HepG2 (cell line): ENCODE data around the gene EGF.

ENCODE experiments used
- CHD2 ChIP-seq: IDR thresholded peaks from 2 replicates; pipeline ENCODE4 v1.6.1; 2011; ENCODE audit warnings: low read depth, low read length, improper control_type of control experiment
- CTCF ChIP-seq: sonication (generic); formaldehyde crosslinking; IDR thresholded peaks from 2 replicates; pipeline ENCODE4 v1.5.0; 2020; ENCODE audit warnings: mild to moderate bottlenecking, missing genetic modification reagents, moderate library complexity
- EZH2 ChIP-seq: conservative IDR thresholded peaks from 2 replicates; pipeline ENCODE4 v1.6.1; 2012; ENCODE audit warnings: mild to moderate bottlenecking, low read depth, low read length, moderate library complexity
- SNAI1 ChIP-seq: sonication (generic); formaldehyde crosslinking; IDR thresholded peaks from 2 replicates; pipeline ENCODE4 v1.5.0; 2020; ENCODE audit warnings: mild to moderate bottlenecking, missing genetic modification reagents, borderline replicate concordance
- ZNF224 ChIP-seq: sonication (generic); formaldehyde crosslinking; IDR thresholded peaks from 2 replicates; pipeline ENCODE4 v1.5.0; 2020; ENCODE audit warnings: mild to moderate bottlenecking, missing genetic modification reagents
- ZNF563 ChIP-seq: sonication (generic); formaldehyde crosslinking; IDR thresholded peaks from 2 replicates; pipeline ENCODE4 v1.8.0; 2022; ENCODE audit warnings: mild to moderate bottlenecking, moderate library complexity, missing genetic modification reagents
- ZUFSP ChIP-seq: sonication (generic); formaldehyde crosslinking; IDR thresholded peaks from 2 replicates; pipeline ENCODE4 v1.9.0; 2021; ENCODE audit warnings: missing genetic modification reagents, mild to moderate bottlenecking, borderline replicate concordance

GRCh38 chr4:109979920-109980717 lies 67.4 kb downstream of the EGF start:
- TF ChIP-seq ZNF563 (CRISPR knock-in tag) (no peak), CTCF (CRISPR knock-in tag) (no peak), CHD2 (no peak), ZUFSP (no peak), ZNF224 (no peak), SNAI1 (no peak), EZH2 (no peak)
